Hepatic stellate cell (primary cell): ENCODE results near the gene EHMT1.
A peak's percentile ranks its signal among the peaks of the same experiment; 100 is the strongest.

ENCODE experiments used
- DNase-seq: peaks from one replicate; pipeline ENCODE4 v3.0.0; 2011; ENCODE audit warnings: low spot score

EHMT1 gene

GRCh38 chr9:137674307-137674975 lies 55.6 kb downstream of the EHMT1 start:
- no peak for DNase-seq

- DNase-seq: no peak
These were observed 56.1 kb downstream of the EHMT1 start for GRCh38 chr9:137674976-137675320.

DNA sequence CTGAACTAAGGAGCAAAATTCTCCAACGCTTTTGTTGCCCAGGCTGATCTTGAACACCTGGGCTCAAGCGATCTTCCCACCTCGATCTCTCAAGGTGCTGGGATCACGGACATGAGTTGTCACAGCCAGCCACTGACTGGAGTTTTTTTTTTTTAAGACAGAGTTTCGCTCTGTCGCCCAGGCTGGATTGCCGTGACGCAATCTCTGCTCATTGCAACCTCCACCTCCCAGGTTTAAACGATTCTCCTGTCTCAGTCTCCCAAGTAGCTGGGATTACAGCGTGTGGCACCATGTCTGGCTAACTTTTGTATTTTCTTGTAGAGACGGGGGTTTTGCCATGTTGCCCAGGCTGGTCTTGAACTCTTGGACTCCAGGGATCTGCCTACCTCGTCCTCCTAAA lies 58.2 kb downstream of the EHMT1 start:
- no peak for DNase-seq

DNA sequence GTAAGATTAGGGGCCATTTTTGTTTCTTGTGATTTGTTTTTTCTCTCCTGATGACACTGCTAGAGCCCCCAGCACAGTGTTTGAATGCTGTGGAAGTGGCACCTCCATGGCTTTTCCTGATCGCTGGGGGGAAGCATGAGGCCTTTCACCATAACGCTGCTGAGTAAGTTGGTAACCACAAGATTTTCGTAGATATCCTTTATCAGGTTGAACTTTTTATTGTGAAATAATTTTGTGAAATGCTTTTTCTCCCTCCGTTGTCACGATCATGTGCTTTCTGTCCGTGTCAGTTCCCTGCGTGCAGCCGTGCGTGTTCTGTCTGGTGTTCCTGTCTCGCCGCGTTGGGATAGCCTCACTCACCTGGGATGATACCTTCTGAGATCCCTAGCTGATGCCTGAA lies 59.4 kb downstream of the EHMT1 start:
- DNase-seq: no peak

DNA sequence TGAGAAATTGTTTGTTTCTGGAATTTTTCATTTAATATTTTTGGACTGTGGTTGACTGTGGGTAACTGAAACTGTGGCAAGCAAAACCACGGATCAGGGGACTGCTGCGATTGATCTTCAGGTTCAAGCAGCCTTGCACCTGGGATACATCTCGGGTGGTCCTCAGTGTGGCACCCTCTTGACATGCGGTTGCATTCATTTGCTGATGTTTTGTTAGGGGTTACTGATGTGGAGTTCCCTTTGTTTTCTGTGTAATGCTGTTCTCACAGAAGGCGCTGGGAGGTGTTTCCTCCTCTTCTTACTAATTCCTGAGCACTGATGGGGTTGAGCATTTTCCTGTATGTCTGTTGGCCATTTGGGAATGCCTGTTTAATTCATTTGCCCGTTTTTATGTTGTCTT lies 60.4 kb downstream of the EHMT1 start:
- DNase-seq: no peak

DNA sequence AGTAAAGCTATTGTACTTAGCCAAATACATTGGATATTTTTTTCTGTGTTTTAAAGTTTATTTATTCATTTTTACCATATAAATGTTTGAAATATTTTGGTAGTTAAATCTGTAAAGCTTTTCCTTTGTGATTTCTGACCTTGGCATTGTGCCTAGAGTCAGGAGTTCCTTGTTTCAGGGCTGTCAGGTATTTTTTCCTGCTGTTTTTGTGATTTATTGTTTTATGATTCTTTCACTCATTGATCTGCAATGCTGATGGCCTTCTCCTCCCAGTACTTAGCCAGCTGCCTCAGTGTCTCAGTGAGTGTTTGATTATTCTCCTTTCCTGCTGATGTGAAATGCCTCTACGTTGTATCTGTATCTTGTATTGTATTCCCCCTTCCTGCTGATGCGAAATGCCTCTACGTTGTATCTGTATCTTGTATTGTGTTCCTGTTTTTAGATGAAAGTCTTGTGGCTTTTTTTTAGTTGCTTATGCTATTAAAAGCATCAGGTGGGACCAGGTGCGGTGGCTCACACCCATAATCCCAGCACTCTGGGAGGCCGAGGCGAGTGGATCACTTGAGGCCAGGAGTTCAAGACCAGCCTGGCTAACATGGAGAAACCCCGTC lies 61.0 kb downstream of the EHMT1 start:
- no peak for DNase-seq

DNA sequence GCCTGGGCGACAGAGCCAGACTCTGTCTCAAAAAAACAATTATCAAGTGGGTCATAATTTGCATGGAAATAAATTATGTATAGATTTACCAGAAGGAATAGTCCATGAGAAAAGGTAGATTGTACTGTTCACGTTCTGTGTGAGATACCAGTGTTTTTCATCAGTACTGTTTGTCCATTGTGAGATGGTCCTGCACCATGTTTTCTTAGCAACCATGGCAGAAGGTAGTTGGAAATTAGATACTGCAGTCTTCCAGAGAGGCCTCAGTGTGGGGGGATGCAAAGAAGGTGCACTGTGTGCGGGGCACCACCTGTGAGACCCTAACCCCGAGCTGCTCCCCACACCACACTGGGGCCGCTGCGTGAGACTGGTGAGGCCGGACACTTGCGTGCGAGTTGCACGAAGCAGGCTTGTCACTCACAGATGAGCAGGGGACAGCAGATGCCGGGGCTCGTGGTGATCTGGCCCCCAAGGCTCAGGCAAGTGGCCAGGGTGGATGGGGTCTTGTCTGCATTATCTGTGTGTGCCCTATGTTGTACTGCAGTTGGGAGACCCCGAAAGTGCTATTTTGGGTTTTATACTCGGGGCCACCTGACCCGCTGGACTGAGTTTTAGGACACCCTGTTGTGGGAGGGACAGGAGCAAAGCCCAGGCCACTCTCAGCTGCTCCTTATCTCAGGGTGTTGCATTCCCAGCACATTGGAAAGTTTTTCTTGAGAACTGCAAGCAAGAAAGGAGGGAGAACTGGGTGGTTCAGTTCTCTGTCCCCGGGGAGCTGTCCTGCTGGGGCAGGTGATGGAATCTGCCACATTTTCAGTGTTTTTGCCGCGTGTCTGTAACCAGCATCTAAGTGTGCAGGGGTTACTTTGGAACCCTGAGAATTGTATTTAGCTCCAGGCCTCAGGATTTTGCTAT lies 61.9 kb downstream of the EHMT1 start:
- DNase-seq: no peak

GRCh38 chr9:137682428-137683105 lies 63.8 kb downstream of the EHMT1 start:
- no peak for DNase-seq

- DNase-seq: no peak
These were observed 64.6 kb downstream of the EHMT1 start for GRCh38 chr9:137683262-137683864.

- DNase-seq: no peak
These were observed 66.4 kb downstream of the EHMT1 start for GRCh38 chr9:137685035-137685740.

DNA sequence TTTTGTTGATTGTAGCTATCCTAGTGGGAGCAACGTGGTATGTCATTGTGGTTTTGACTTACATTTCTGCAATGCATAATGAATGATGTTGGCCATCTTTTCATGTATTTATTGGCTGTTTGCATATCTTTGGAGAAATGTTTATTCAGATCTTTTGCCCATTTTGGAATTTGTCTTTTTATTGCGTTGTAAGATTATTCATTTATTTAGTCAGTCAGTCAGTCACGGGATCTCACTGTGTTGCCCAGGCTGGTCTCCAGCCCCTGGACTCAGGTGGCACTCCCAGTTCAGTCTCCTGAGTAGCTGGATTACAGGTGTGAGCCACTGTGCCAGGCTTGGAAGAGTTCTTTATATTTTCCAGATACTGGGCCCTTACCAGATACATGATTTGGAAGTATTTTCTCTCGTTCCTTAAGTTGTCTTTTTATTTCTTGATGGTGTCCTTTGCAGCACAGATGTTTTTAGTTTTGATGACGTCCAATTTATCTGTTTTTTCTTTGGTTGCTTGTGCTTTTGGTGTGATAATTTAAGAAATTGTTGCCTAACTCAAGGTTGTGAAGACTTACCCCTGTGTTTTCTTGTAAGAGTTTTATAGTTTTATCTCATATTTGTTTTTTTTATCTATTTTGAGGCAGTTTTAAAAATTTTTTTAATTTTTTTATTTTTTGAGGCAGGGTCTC lies 67.1 kb downstream of the EHMT1 start:
- DNase-seq: peak; percentile 64

DNA sequence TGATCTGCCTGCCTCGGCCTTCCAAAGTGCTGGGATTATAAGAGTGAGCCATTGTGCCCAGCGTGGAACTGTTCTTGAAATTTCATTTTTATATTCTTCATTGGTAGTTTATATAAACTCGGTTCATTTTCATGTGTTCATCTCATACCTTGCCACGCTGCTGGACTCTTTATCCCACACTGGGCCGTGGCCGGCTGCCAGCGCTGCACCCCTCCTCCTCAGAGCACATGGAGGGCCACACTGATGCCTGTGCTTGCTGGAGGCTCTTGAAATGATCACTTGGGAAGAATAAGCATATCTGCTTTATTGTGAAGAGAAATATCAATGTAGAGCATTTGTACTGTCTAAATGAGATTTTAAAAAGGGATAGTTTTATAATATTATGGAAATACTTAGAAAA lies 69.5 kb downstream of the EHMT1 start:
- no peak for DNase-seq

GRCh38 chr9:137688725-137689124 lies 69.9 kb downstream of the EHMT1 start:
- DNase-seq: no peak

DNA sequence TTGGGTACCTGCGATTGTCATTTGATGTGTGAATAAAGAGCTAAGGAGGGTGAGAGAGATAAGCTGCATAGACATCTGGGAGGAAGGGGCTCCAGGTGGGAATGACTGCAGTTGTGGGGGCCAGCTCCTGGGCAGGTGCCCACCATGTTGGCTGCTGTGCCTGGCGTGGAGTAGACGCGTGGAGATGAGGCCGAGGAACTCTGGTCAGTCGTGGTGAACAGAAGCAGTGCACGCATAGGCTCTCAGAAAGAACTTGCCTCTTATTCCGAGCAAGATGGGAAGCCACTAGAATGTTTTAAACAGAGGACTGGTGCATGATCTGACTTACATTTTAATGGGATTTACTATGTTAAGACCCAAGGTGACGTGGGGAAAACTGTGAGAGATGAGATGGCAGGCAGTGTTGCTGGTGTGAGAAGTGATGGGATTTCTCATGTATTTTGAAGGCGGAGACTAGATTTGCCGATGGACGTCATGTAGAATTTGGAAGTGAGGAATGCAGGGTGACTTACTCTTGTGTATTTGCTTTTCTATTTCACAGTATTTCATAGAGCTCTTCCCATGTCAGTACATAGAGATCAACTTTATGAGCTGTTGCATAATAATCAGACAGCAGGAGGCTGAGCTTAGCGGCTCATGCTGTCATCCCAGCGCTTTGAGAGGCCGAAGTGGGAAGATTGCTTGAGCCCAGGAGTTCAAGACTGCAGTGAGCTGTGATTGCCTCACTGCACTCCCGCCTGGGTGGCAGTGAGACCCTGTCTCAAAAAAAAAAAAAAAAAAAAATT lies 71.1 kb downstream of the EHMT1 start:
- DNase-seq: no peak

- no peak for DNase-seq
These were observed 72.3 kb downstream of the EHMT1 start for GRCh38 chr9:137690930-137691645.

GRCh38 chr9:137691646-137692351 lies 73.0 kb downstream of the EHMT1 start:
- no peak for DNase-seq

GRCh38 chr9:137694236-137694959 lies 75.6 kb downstream of the EHMT1 start:
- no peak for DNase-seq
